HG03520 (cell line): ENCODE results near the gene KCNN4.
"Not testable (repeated sequence)": the region's sequence is repeated elsewhere in the genome, so short reads cannot be mapped to it uniquely, and the experiment has no call there.

Experiments
- ATAC-seq: cut with Tn5 transposase; IDR thresholded peaks from one replicate; pipeline ENCODE4 v1.9.1; 2021; ENCODE audit warnings: mild to moderate bottlenecking, moderate library complexity; ENCODE audit not compliant: unreplicated experiment

The KCNN4 gene

DNA sequence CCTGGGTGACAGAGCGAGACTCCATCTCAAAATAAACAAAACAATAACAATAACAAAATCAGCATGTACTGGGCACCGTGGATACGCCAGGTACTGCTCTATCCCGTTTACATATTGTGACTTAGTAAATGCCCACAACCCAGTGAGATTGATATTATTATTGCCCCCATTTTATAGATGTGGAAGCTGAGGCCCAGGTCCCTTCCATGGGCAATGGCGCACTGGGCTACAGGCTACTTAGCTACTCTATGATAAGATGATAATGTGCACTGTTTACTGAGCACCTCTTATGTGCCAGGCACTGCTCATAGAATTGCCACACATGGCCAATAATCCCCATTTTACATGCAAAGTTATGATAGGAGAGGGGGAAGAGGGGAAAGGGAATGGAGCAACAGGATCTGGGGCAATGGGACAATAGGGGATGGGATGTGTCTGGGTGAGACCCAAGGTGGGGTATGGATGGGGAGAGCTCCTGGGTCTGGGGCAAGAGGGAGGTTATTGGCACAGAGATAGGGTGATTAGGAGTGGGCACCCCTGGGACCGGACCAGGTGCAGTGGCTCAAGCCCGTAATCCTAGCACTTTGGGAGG, 5.4 kb downstream of the KCNN4 start:
- ATAC-seq: no peak

DNA sequence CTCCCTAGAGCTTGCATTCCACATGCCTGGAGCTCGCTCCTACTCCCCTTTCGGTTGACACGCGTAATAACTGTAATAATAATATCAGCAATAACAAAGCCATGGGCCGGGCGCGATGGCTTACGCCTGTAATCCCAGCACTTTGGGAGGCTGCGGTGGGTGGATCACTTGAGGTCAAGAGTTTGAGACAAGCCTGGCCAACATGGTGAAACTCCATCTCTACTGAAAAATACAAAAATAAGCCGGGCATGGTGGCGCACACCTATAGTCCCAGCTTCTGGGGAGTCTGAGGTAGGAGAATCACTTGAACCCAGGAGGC, 5.9 kb downstream of the KCNN4 start:
- not testable (repeated sequence) for ATAC-seq

DNA sequence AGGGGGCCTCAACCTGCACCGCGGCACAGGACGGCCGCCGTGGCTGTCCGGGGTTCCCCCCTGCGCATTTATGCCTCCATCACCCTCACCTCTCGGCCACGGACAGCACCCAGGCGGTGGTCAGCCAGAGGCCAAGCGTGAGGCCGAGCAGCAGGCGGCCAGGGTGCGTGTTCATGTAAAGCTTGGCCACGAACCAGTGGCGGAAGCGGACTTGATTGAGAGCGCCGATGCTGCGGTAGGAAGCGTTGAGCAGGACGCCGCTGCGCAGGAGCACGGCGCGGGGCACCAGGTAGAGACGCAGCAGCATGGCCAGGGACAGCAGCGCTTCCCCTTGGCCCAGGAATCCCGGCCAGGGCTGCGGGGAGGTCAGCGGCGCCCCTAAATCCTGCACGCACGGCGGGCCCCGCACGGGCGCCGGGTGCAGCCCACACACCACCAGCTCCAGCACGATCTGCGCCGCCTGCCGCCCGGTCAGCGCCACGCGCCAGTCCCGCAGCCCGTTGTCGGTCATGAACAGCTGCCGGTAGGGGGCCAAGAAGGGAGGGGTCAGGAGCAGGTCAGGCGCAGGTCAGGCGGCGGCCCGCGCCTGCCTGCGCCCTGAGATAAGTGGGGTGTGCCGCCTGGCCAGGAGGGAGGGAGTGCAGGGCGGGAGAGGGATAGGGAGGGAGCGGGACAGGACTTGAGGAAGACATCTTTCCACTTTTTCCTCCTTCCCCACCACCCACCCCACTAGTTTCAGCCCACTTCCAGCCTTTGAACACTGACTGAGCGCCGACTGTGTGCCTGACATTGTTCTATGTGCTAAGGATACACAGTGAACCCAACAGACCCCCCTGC, 6.5 kb downstream of the KCNN4 start:
- no peak for ATAC-seq

DNA sequence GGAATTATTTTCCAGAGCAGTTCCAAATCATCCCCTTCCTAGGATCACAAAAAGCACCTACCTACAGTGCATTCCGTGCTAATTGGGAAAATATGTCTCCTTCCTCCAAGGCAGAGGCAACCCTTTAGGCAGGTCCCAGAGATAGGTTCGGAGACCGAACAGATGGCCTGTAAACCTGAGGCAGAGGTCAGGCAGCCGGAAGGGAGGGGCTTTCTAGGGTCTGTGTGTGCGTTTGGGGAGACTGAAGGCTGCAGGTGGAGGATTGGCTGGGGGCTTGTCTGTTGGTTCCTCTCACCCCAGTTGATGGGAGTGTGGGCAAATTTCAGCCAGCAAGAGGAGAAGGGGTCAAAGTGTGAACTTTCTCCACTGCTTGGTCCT, 7.1 kb downstream of the KCNN4 start:
- no peak for ATAC-seq

DNA sequence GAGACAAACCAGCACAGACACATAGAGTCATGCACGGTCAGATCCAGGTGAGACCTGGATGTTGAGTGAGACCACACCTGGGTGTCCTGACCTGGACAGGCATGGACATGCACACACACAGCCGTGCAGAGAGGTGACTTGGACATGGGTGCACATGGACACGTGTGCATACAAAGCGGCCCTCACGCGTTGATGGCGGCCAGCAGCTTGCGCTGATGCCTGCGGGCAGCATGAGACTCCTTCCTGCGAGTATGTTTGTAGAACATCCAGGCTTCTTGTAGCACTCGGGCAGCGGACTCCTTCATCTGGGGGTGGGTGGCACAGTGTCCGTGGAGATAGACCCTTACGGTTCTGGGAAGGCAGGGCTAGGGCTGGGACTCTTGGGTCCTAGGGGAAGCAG, 11.5 kb downstream of the KCNN4 start:
- no peak for ATAC-seq

- no peak for ATAC-seq
Measured at GRCh38 chr19:43768273-43769050, 12.3 kb downstream of the KCNN4 start.

DNA sequence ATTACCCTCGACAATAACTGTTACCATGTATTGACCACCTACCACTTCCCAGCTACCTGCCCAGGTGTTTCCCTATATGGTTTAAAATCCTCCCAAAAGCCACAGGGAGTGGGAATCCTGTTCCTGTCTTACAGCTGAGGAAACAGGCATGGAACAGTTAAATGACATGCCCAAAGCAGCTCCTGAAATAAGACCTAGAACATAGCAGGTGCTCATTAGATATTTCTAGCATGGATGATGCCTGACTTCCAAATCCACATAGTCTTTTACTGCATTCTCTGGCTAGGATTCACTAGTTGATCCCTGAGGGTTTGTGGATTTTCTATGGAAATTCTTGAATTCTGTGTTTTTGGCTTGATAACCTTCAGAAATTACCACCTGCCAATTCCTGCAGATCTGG, 13.0 kb downstream of the KCNN4 start:
- no peak for ATAC-seq

DNA sequence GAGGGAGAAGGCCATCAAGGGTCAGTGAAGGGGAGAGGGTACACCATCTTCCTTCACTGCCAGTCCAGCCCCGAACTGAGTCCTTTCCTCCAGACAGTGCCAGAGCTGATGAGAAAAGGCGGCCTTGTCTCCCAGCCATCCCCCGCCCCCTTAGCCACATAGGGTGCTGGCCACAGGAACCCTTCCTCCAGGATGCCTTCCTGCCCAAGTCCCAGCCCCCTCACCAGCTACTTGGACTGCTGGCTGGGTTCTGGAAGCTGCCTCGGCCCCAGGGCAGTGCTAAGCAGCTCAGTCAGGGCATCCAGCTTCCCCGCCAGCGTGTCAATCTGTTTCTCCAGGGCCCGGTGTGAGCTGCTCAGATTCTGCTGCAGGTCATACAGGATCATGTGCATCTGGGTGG, 13.5 kb downstream of the KCNN4 start:
- no peak for ATAC-seq

GRCh38 chr19:43766755-43767043, 14.1 kb downstream of the KCNN4 start:
- no peak for ATAC-seq

GRCh38 chr19:43765109-43765876, 15.5 kb downstream of the KCNN4 start:
- peak; percentile 67 for ATAC-seq

- not testable (repeated sequence) for ATAC-seq
Measured at GRCh38 chr19:43764684-43765083, 16.1 kb downstream of the KCNN4 start.

DNA sequence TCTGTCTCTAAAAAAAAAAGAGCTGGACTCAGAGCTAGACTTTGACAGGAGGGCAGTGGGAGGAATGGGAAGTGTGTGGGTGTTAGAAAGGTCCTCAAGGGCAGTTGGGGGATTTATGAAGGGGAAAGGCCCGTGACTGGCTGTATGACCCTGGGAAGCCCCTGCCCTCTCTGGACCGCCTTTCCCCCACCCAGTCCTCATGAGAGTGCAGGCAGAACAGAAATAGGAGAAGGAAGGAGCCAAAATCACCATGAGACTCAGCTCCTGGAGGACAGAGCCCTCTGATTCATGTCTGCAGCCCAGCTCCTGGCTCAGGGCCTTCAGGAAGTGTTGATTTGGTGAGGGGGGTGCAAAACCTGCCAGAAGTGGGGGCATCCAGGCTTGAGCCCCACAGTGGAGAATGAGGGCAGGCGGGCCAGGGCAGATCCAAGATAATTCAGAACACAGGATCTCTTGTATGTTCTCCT, 17.3 kb downstream of the KCNN4 start:
- no peak for ATAC-seq

DNA sequence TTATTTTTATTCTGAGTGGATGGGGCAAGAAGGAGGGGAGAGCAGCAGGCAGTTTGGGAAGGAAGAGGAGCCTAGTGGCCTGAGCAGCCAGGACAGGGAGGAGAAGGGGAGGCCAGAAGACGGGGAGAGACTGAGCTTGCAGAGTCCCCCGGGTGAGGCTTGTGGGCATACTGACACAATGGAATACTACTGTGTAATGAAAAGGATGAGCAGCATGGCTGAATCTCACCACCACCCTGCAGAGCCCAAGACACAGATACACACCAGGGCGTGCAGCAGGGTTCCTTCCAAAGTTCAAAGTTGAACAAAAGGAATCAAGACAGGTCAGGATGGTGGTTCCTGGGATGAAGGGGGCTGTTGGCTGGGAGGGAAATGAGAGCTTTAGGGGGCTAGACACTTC, 18.0 kb downstream of the KCNN4 start:
- ATAC-seq: no peak

DNA sequence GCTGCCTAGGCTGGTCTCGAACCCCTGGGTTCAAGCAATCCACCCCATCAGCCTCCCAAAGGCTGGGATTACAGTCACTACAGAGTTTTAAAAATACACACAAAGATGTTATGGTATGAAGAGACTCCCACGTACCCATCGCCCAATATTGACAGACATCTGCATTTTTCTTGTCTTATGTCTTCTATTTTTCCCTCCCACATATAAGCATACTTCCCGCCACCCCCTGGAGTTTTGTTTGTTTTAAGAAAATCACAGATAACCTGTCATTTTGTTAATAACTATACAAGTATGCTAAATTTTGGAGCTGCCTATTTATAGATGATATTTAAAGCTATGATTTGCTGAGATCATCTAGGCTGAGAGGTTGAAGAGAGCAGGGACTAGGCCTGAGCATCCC, 19.8 kb downstream of the KCNN4 start:
- no peak for ATAC-seq

GRCh38 chr19:43759515-43759914, 21.3 kb downstream of the KCNN4 start:
- ATAC-seq: no peak

- no peak for ATAC-seq
Measured at GRCh38 chr19:43755256-43755801, 25.4 kb downstream of the KCNN4 start.

DNA sequence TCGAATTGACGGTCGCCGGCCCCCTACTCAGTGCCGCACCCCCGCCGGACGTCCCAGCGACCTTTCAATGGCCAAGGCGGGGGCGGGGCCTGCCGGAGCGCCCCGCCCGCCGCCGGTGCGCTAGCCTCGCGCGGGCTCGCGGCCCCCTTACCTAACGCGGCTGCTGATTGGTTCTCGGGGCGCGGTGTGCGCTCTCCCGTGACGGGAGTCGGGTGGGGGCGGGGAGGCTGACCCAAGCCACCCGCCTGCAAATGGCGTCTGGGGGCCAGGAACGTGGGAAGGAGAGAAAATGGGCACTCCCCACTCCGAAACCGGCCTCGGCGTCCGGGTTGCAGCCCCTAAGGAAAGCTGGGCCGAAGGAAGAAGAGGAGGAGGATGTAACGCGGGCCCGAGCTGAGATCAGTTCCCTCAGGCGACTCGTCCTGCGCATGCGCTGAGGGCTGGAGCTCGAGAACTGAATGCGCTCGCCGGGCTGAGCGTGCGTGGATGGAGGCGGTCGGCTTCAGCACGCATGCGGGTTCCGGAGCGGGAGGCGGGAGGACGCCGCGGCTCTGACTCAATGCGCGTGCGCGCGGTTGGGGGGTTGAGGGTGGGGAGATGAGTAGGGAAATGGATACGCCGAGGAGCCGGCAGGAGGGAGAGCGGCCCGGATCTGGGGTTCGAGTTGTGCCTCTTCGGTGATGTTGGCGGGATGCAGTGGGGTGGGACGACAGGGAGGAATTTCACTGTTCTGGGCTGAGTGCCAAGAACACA, 26.1 kb downstream of the KCNN4 start, which contains the start of gene SMG9:
TSS of gene SMG9 (minus strand) at position 460 of the 753 bp plus-strand sequence. CDS start 4,221 bp downstream, outside the sequence.
- ATAC-seq: peak; percentile 54

DNA sequence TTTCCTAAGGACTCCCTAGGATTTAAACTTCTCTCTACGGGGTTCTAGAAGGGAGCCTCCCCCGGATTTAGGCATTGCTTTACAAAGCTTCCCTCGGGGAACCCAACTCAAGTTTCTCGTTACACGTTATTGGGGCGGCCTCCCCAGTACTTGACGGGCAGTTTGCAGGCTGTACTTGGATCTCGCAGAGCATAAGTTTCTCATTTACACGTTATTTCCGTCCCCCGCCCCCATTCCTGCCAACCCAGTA, 26.6 kb downstream of the KCNN4 start:
- ATAC-seq: no peak

- no peak for ATAC-seq
Measured at GRCh38 chr19:43752287-43752875, 28.4 kb downstream of the KCNN4 start.
